SK-N-SH (cell line): ENCODE data around the gene TPSG1.

ENCODE experiments used
- CHD2 ChIP-seq: fragments of 150-350 bp; IDR thresholded peaks from 2 replicates; pipeline ENCODE4 v1.6.1; 2018; ENCODE audit warnings: low read length; ENCODE audit not compliant: partially characterized antibody
- EZH2phosphoT487 ChIP-seq: fragments of 200-600 bp; sonication (generic); IDR thresholded peaks from 2 replicates; pipeline ENCODE4 v1.6.1; 2017; ENCODE audit warnings: low read depth, mixed run types, mild to moderate bottlenecking, antibody characterized with exemption, moderate library complexity, borderline replicate concordance
- MEF2A ChIP-seq: IDR thresholded peaks from 2 replicates; pipeline ENCODE4 v1.4.0; 2012; ENCODE audit warnings: low read depth, borderline replicate concordance
- NFIC ChIP-seq: IDR thresholded peaks from 2 replicates; pipeline ENCODE4 v1.4.0; 2012; ENCODE audit warnings: borderline replicate concordance
- NRF1 ChIP-seq: IDR thresholded peaks from 2 replicates; pipeline ENCODE4 v1.6.1; 2012; ENCODE audit warnings: low read depth, mild to moderate bottlenecking, low read length
- PBX3 ChIP-seq: IDR thresholded peaks from 2 replicates; pipeline ENCODE4; 2012
- POLR2AphosphoS5 ChIP-seq: IDR thresholded peaks from 2 replicates; pipeline ENCODE4 v1.6.1; 2012; ENCODE audit warnings: low read depth, low read length
- SMC3 ChIP-seq: IDR thresholded peaks from 2 replicates; pipeline ENCODE4 v1.6.1; 2012; ENCODE audit warnings: low read depth, low read length, improper control_type of control experiment
- USF2 ChIP-seq: fragments of 150-350 bp; IDR thresholded peaks from 2 replicates; pipeline ENCODE4 v1.6.1; 2017; ENCODE audit warnings: antibody characterized with exemption, low read length, low read depth, borderline replicate concordance
- YY1 ChIP-seq: IDR thresholded peaks from 2 replicates; pipeline ENCODE4 v1.4.0; 2012; ENCODE audit warnings: low read depth, mild to moderate bottlenecking
- TF ChIP-seq, protein P1 (sequence below): fragments of 150-350 bp; IDR thresholded peaks from 2 replicates; pipeline ENCODE4 v1.6.1; 2016; ENCODE audit warnings: mild to moderate bottlenecking, low read depth, low read length
- TF ChIP-seq, protein P2 (sequence below): fragments of 200-600 bp; sonication (generic); IDR thresholded peaks from 2 replicates; pipeline ENCODE4 v1.6.1; 2017; ENCODE audit warnings: antibody characterized with exemption, mild to moderate bottlenecking, moderate library complexity

GRCh38 chr16:1188432-1189189 lies 36.5 kb downstream of the TPSG1 start:
- TF ChIP-seq YY1, result no peak
- TF ChIP-seq, protein P1, sequence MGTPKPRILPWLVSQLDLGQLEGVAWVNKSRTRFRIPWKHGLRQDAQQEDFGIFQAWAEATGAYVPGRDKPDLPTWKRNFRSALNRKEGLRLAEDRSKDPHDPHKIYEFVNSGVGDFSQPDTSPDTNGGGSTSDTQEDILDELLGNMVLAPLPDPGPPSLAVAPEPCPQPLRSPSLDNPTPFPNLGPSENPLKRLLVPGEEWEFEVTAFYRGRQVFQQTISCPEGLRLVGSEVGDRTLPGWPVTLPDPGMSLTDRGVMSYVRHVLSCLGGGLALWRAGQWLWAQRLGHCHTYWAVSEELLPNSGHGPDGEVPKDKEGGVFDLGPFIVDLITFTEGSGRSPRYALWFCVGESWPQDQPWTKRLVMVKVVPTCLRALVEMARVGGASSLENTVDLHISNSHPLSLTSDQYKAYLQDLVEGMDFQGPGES, result no peak
- TF ChIP-seq, protein P2, sequence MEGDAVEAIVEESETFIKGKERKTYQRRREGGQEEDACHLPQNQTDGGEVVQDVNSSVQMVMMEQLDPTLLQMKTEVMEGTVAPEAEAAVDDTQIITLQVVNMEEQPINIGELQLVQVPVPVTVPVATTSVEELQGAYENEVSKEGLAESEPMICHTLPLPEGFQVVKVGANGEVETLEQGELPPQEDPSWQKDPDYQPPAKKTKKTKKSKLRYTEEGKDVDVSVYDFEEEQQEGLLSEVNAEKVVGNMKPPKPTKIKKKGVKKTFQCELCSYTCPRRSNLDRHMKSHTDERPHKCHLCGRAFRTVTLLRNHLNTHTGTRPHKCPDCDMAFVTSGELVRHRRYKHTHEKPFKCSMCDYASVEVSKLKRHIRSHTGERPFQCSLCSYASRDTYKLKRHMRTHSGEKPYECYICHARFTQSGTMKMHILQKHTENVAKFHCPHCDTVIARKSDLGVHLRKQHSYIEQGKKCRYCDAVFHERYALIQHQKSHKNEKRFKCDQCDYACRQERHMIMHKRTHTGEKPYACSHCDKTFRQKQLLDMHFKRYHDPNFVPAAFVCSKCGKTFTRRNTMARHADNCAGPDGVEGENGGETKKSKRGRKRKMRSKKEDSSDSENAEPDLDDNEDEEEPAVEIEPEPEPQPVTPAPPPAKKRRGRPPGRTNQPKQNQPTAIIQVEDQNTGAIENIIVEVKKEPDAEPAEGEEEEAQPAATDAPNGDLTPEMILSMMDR, result no peak
- TF ChIP-seq POLR2AphosphoS5, result no peak
- TF ChIP-seq EZH2phosphoT487, result no peak
- TF ChIP-seq USF2, result no peak
- no peak for TF ChIP-seq NRF1
- no peak for TF ChIP-seq MEF2A
- no peak for TF ChIP-seq SMC3
- no peak for TF ChIP-seq PBX3
- TF ChIP-seq CHD2, result no peak
- TF ChIP-seq NFIC, result no peak
